MCF 10A (cell line): ENCODE results near the gene NPY4R. TPM values are rescaled to one million over a fixed set of nuclear protein-coding genes. Genes with fewer than 3 reads are reported as not detected.
"Not testable (repeated sequence)": the region's sequence is repeated elsewhere in the genome, so short reads cannot be mapped to it uniquely, and the experiment has no call there.

Experiments used
- BruUV-seq: library from RNA; stranded (reverse); fragments of 400-500 nt; replicated peaks from 2 replicates; lab custom pipeline; 2021; lab: Mats Ljungman, UMichigan
- CTCF ChIA-PET: fragments of 300-600 bp; sonication (Branson Sonifier 250); formaldehyde crosslinking; extraction: SDS; loops from one replicate; lab custom pipeline; 2021; ENCODE audit warnings: antibody characterized with exemption, inconsistent platforms; lab: Yijun Ruan, JAX
- POLR2A ChIA-PET: fragments of 300-600, 350-650 bp; sonication (Branson Sonifier 250); formaldehyde crosslinking; extraction: SDS; loops from one replicate; lab custom pipeline; 2020; ENCODE audit warnings: antibody characterized with exemption, inconsistent platforms; lab: Yijun Ruan, JAX
- DNase-seq: peaks from one replicate; pipeline ENCODE4 v3.0.0-alpha.2; 2018; ENCODE audit not compliant: unreplicated experiment
- H3K27ac Mint-ChIP-seq: one replicate; pipeline ENCODE4 v1.8.0; 2022; ENCODE audit warnings: mild to moderate bottlenecking, low read depth, mixed read lengths; ENCODE audit not compliant: unreplicated experiment
- H3K27me3 Mint-ChIP-seq: one replicate; pipeline ENCODE4 v1.8.0; 2022; ENCODE audit warnings: mixed read lengths; ENCODE audit not compliant: insufficient read depth, unreplicated experiment
- H3K36me3 Mint-ChIP-seq: one replicate; pipeline ENCODE4 v1.8.0; 2022; ENCODE audit warnings: mild to moderate bottlenecking, moderate library complexity, mixed read lengths; ENCODE audit not compliant: insufficient read depth, unreplicated experiment
- H3K4me1 Mint-ChIP-seq: one replicate; pipeline ENCODE4 v1.8.0; 2022; ENCODE audit warnings: mixed read lengths; ENCODE audit not compliant: insufficient read depth, unreplicated experiment
- H3K4me3 Mint-ChIP-seq: one replicate; pipeline ENCODE4 v1.8.0; 2022; ENCODE audit warnings: mild to moderate bottlenecking, moderate library complexity, mixed read lengths; ENCODE audit not compliant: unreplicated experiment
- H3K9me3 Mint-ChIP-seq: one replicate; pipeline ENCODE4 v1.8.0; 2022; ENCODE audit warnings: mixed read lengths; ENCODE audit not compliant: unreplicated experiment
- intact Hi-C: fragments of 100-400 bp; cut with micrococcal nuclease; formaldehyde crosslinking; loops from 2 replicates; pipeline ENCODE4 v1.14.1; 2022
- total RNA-seq: library from RNA; stranded (reverse); gene quantifications from 2 replicates; pipeline ENCODE4 v1.2.3, GENCODE V29; 2022

The NPY4R gene
- total RNA-seq, 1 experiment from 2014 or later, result not detected

- DNase-seq, H3K9me3 Mint-ChIP-seq, CTCF ChIA-PET, intact Hi-C loops, POLR2A ChIA-PET, H3K4me3 Mint-ChIP-seq, BruUV-seq, H3K27ac Mint-ChIP-seq, H3K27me3 Mint-ChIP-seq, H3K36me3 Mint-ChIP-seq, H3K4me1 Mint-ChIP-seq: not testable (repeated sequence)
Observed at GRCh38 chr10:46415291-46415690, 50.5 kb downstream of the NPY4R start.

GRCh38 chr10:46412665-46413064, 53.1 kb downstream of the NPY4R start:
- H3K27ac Mint-ChIP-seq, POLR2A ChIA-PET, DNase-seq, H3K4me3 Mint-ChIP-seq, H3K36me3 Mint-ChIP-seq, intact Hi-C loops, H3K27me3 Mint-ChIP-seq, H3K9me3 Mint-ChIP-seq, H3K4me1 Mint-ChIP-seq, CTCF ChIA-PET: not testable (repeated sequence)
- BruUV-seq, result TSS peak; percentile 44

GRCh38 chr10:46411123-46411522, 54.6 kb downstream of the NPY4R start:
- intact Hi-C loops, H3K27ac Mint-ChIP-seq, BruUV-seq, H3K27me3 Mint-ChIP-seq, H3K4me3 Mint-ChIP-seq, H3K36me3 Mint-ChIP-seq, DNase-seq, H3K4me1 Mint-ChIP-seq, CTCF ChIA-PET, H3K9me3 Mint-ChIP-seq, POLR2A ChIA-PET: not testable (repeated sequence)

Other genes with a start within 250 kb of the NPY4R start
- not detected in 2 replicates for gene ANTXRL, start 179.0 kb downstream of the NPY4R start, total RNA-seq
- 21.9 and 31.7 TPM in 2 replicates for gene ANXA8L1, start 90.2 kb downstream of the NPY4R start, total RNA-seq
- gene GPRIN2, start 90.7 kb upstream of the NPY4R start, total RNA-seq, result not detected in 2 replicates
- 0.79 and 0.84 TPM in 2 replicates for gene SYT15, start 113.2 kb upstream of the NPY4R start, total RNA-seq